ENCODE measurements around the gene EAPP.
"Not testable (repeated sequence)": the region's sequence is repeated elsewhere in the genome, so short reads cannot be mapped to it uniquely, and the experiment has no call there.

EAPP gene

GRCh38 chr14:34488528-34488927 lies 51.0 kb downstream of the EAPP start:
- no peak for DNase-seq (ENCODE audit: low read depth in 4 of 4, low spot score in 1 of 4)

- DNase-seq (ENCODE audit: low read depth in 4 of 4, low spot score in 1 of 4): no peak
Observed at GRCh38 chr14:34484726-34485125, 54.8 kb downstream of the EAPP start.

- no peak for DNase-seq (ENCODE audit: low read depth in 4 of 4, low spot score in 1 of 4)
Observed at GRCh38 chr14:34482463-34482862, 57.0 kb downstream of the EAPP start.

GRCh38 chr14:34479694-34480093 lies 59.8 kb downstream of the EAPP start:
- DNase-seq (ENCODE audit: low read depth in 4 of 4, low spot score in 1 of 4): no peak

GRCh38 chr14:34478261-34478660 lies 61.2 kb downstream of the EAPP start:
- no peak for DNase-seq (ENCODE audit: low read depth in 4 of 4, low spot score in 1 of 4)

GRCh38 chr14:34476036-34476435 lies 63.5 kb downstream of the EAPP start:
- DNase-seq (ENCODE audit: low read depth in 4 of 4, low spot score in 1 of 4): not testable (repeated sequence)

- DNase-seq (ENCODE audit: low read depth in 4 of 4, low spot score in 1 of 4): no peak
Observed at GRCh38 chr14:34475163-34475562, 64.3 kb downstream of the EAPP start.

GRCh38 chr14:34474187-34474679 lies 65.3 kb downstream of the EAPP start:
- DNase-seq (ENCODE audit: low read depth in 4 of 4, low spot score in 1 of 4): no peak

GRCh38 chr14:34472706-34473279 lies 66.7 kb downstream of the EAPP start:
- no peak for DNase-seq (ENCODE audit: low read depth in 4 of 4, low spot score in 1 of 4)

- DNase-seq (ENCODE audit: low read depth in 4 of 4, low spot score in 1 of 4): no peak
Observed at GRCh38 chr14:34470319-34470718, 69.2 kb downstream of the EAPP start.

- no peak for DNase-seq (ENCODE audit: low read depth in 4 of 4, low spot score in 1 of 4)
Observed at GRCh38 chr14:34466691-34467090, 72.8 kb downstream of the EAPP start.
